Hepatocyte (in vitro differentiated cells): ENCODE data around the gene PTPRD.

Source experiments
- CTCF ChIP-seq: fragments of 200-600 bp; sonication (generic); IDR thresholded peaks from 2 replicates; pipeline ENCODE4 v1.5.1; 2016; ENCODE audit warnings: antibody characterized with exemption, mild to moderate bottlenecking; ENCODE audit not compliant: poor library complexity
- EZH2 ChIP-seq: fragments of 200-600 bp; sonication (generic); IDR thresholded peaks from 2 replicates; pipeline ENCODE4 v1.6.1; 2016; ENCODE audit warnings: antibody characterized with exemption, mild to moderate bottlenecking, borderline replicate concordance

- TF ChIP-seq CTCF: no peak
- no peak for TF ChIP-seq EZH2
Observed at GRCh38 chr9:9399982-9400381, 1212.8 kb downstream of the PTPRD start.
